ENCODE results near the gene PHF19. TPM values are rescaled to one million over a fixed set of nuclear protein-coding genes. Genes with fewer than 3 reads are reported as not detected.

The PHF19 gene
- total RNA-seq, 1 experiment from 2014 or later, result 76.3 TPM

GRCh38 chr9:120891245-120891883 is 14.4 kb upstream of the PHF19 start:
- Histone ChIP-seq H3K4me3 (ENCODE audit: low read depth, low read length) (no peak overlapping the region), H3K27me3 (replicated peaks; ENCODE audit: control insufficient read depth, insufficient read depth, low read length) (no peaks in the 10 kb centered on the region), H3K4me1 (no peaks in the 10 kb centered on the region), H3K9me3 (no peaks in the 10 kb centered on the region), H3K36me3 (ENCODE audit: control insufficient read depth, insufficient read depth, low read length) (no peaks in the 10 kb centered on the region)
- Mint-ChIP-seq H3K9me3 (ENCODE audit: unreplicated experiment) (no peaks in the 10 kb centered on the region), H3K27ac (ENCODE audit: unreplicated experiment) (no peak overlapping the region), H3K4me3 (ENCODE audit: unreplicated experiment) (no peak overlapping the region), H3K36me3 (ENCODE audit: insufficient read depth, unreplicated experiment) (no peaks in the 10 kb centered on the region), H3K4me1 (ENCODE audit: low read depth, unreplicated experiment) (peaks cover 8% of the 10 kb centered on the region), H3K27me3 (ENCODE audit: insufficient read depth, unreplicated experiment) (no peaks in the 10 kb centered on the region)
- CTCF ChIA-PET, result no interaction called here
- TF ChIP-seq CTCF (IDR thresholded peaks at IDR 0.05; ENCODE audit: insufficient read depth in 1 of 2, low read depth in 1 of 2, low read length in 1 of 2, severe bottlenecking in 1 of 2, unreplicated experiment in 1 of 2), result no peak
- POLR2A ChIA-PET, result no interaction called here
- BruUV-seq (replicated peaks), result no TSS peak
- intact Hi-C loops (cut with micrococcal nuclease; ENCODE audit: unreplicated experiment), result no loop called here
- DNase-seq, result no peak

GRCh38 chr9:120890320-120891244 is 13.6 kb upstream of the PHF19 start:
- DNase-seq, result no peak
- Histone ChIP-seq H3K9me3 (no peaks in the 10 kb centered on the region), H3K27me3 (replicated peaks; ENCODE audit: control insufficient read depth, insufficient read depth, low read length) (no peaks in the 10 kb centered on the region), H3K4me1 (0 out of 2 replicates have a peak, but pooled peaks cover 5% of the 10 kb centered on the region), H3K4me3 (ENCODE audit: low read depth, low read length) (no peak overlapping the region), H3K36me3 (ENCODE audit: control insufficient read depth, insufficient read depth, low read length) (no peaks in the 10 kb centered on the region)
- BruUV-seq (replicated peaks), result no TSS peak
- Mint-ChIP-seq H3K27ac (ENCODE audit: unreplicated experiment) (no peak overlapping the region), H3K36me3 (ENCODE audit: insufficient read depth, unreplicated experiment) (no peaks in the 10 kb centered on the region), H3K27me3 (ENCODE audit: insufficient read depth, unreplicated experiment) (no peaks in the 10 kb centered on the region), H3K4me1 (ENCODE audit: low read depth, unreplicated experiment) (peaks cover 14% of the 10 kb centered on the region), H3K4me3 (ENCODE audit: unreplicated experiment) (no peak overlapping the region), H3K9me3 (ENCODE audit: unreplicated experiment) (no peaks in the 10 kb centered on the region)
- POLR2A ChIA-PET, result interaction anchor here (0.6 kb wide), 1 partner anchor 112 kb away, joined by 5 read pairs; no protein-coding TSS in a partner anchor
- TF ChIP-seq CTCF (IDR thresholded peaks at IDR 0.05; ENCODE audit: insufficient read depth in 1 of 2, low read depth in 1 of 2, low read length in 1 of 2, severe bottlenecking in 1 of 2, unreplicated experiment in 1 of 2), result no peak
- intact Hi-C loops (cut with micrococcal nuclease; ENCODE audit: unreplicated experiment), result no loop called here
- CTCF ChIA-PET, result interaction anchor here (0.9 kb wide), 1 partner anchor 26 kb away, joined by 5 read pairs; no protein-coding TSS in a partner anchor

GRCh38 chr9:120889606-120890271 is 12.8 kb upstream of the PHF19 start:
- Mint-ChIP-seq H3K27me3 (ENCODE audit: insufficient read depth, unreplicated experiment) (no peaks in the 10 kb centered on the region), H3K36me3 (ENCODE audit: insufficient read depth, unreplicated experiment) (no peaks in the 10 kb centered on the region), H3K4me3 (ENCODE audit: unreplicated experiment) (no peak overlapping the region), H3K9me3 (ENCODE audit: unreplicated experiment) (no peaks in the 10 kb centered on the region), H3K27ac (ENCODE audit: unreplicated experiment) (no peak overlapping the region), H3K4me1 (ENCODE audit: low read depth, unreplicated experiment) (peaks cover 14% of the 10 kb centered on the region)
- POLR2A ChIA-PET, result interaction anchor here (0.6 kb wide), 1 partner anchor 112 kb away, joined by 5 read pairs; no protein-coding TSS in a partner anchor
- no TSS peak for BruUV-seq (replicated peaks)
- Histone ChIP-seq H3K9me3 (no peaks in the 10 kb centered on the region), H3K36me3 (ENCODE audit: control insufficient read depth, insufficient read depth, low read length) (no peaks in the 10 kb centered on the region), H3K27me3 (replicated peaks; ENCODE audit: control insufficient read depth, insufficient read depth, low read length) (no peaks in the 10 kb centered on the region), H3K4me1 (0 out of 2 replicates have a peak, but pooled peaks cover 6% of the 10 kb centered on the region), H3K4me3 (ENCODE audit: low read depth, low read length) (no peak overlapping the region)
- TF ChIP-seq CTCF (IDR thresholded peaks at IDR 0.05; ENCODE audit: insufficient read depth in 1 of 2, low read depth in 1 of 2, low read length in 1 of 2, severe bottlenecking in 1 of 2, unreplicated experiment in 1 of 2), result no peak
- intact Hi-C loops (cut with micrococcal nuclease; ENCODE audit: unreplicated experiment), result no loop called here
- CTCF ChIA-PET, result interaction anchor here (0.9 kb wide), 1 partner anchor 27 kb away, joined by 5 read pairs; no protein-coding TSS in a partner anchor
- no peak for DNase-seq

All from Caco-2 (cell line).